ENCODE results near the gene BLMH. TPM values are rescaled to one million over a fixed set of nuclear protein-coding genes. Genes with fewer than 3 reads are reported as not detected.

BLMH gene
- total RNA-seq, 2 donors from 2014 or later, result 37.7 to 50.9 TPM

DNA sequence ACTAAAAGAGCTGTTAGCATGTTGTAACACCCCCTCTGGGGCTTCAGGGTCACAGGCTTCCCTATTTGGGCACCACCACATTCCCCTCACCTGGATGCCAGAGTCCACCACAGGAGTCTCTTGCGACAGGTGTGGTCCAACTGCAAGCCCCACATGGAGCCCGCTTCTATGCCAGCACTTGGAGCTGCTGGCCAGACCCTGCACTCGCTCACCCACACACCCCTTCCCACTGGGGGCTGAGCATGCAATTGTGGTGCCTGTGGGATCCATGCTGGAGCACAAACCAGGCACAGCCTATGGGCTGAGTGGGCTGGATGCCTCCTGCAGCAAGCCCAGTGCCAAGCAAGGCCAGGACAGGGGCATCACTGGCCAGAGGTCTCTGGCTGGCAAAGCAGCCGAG lies 6.0 kb upstream of the BLMH start:
- H3K4me3 Mint-ChIP-seq, result no peak overlapping the region
- H3K9me3 ChIP-seq (ENCODE audit: control insufficient read depth, low read length, poor library complexity, severe bottlenecking), result no peaks in the 10 kb centered on the region
- DNase-seq (no peak), ATAC-seq (no peak)
- H3K4me1 Mint-ChIP-seq, result peaks cover 2% of the 10 kb centered on the region
- H3K27me3 Mint-ChIP-seq, result no peaks in the 10 kb centered on the region
- H3K27ac Mint-ChIP-seq, result peak overlapping the region; percentile 29
- no peaks in the 10 kb centered on the region for H3K36me3 Mint-ChIP-seq (ENCODE audit: low read depth)

DNA sequence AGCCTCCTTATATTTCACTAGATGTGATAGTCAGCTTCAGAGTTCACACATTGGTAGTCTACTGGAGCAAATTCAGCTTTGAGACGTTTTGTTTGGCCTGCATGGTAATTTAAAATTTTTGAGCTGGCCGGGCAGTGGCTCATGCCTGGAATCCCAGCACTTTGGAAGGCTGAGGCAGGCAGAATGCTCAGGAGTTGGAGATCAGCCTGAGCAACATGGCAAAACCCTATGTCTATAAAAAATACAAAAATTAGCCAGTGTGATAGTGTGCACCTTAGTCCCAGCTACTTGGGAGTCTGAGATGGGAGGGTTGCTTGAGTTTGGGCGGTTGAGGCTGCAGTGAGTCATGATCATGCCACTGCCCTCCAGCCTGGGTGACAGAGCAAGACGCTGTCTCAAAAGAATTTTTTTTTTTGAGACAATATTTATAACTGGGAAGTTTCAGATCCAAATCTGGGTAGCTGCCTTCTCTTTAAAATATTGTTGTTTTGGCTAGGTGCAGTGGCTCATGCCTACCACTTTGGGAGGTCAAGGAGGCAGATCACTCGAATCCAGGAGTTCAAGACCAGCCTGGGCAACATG lies 4.8 kb upstream of the BLMH start:
- Mint-ChIP-seq H3K4me3 (no peak overlapping the region), H3K27ac (no peak overlapping the region)

DNA sequence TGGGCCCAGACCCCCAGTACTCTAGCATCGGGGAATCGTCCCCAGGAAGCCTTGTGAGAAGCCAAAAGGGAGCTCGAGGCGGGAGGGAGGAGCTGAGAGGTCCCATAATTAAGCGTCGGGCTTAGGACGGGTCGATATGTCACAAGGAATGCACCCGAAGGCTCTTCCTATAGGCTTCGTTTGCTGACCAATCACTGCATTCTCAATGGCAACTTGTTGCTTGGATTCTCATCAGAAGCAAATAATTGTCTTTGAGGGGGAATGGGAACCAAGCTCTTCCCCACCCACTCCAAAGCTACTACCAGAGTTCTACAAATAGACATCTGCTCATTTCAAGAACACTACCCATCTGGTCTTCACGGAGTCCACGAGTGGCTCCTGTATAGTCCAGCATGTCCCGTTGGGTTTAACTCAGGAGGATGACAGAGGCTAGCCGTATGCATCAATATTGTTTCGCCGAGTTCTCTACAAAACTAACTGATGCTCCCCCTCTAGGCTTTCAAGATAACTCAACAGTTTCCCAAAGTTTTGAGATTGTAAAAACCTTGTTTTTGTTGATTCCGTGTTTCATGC lies 628 bp upstream of the BLMH start:
- Mint-ChIP-seq H3K4me3 (no peak overlapping the region), H3K27me3 (no peaks in the 10 kb centered on the region), H3K36me3 (ENCODE audit: low read depth) (peaks cover 2% of the 10 kb centered on the region), H3K27ac (no peak overlapping the region), H3K4me1 (peaks cover 14% of the 10 kb centered on the region)
- DNase-seq, result no peak
- no peak for ATAC-seq
- no peaks in the 10 kb centered on the region for H3K9me3 ChIP-seq (ENCODE audit: control insufficient read depth, low read length, poor library complexity, severe bottlenecking)

More for the DNA sequence above, 4.8 kb upstream of the BLMH start:
- DNase-seq, result no peak
- H3K27me3 Mint-ChIP-seq, result no peaks in the 10 kb centered on the region
- H3K4me1 Mint-ChIP-seq, result peaks cover 2% of the 10 kb centered on the region
- no peak for ATAC-seq
- no peaks in the 10 kb centered on the region for H3K36me3 Mint-ChIP-seq (ENCODE audit: low read depth)
- no peaks in the 10 kb centered on the region for H3K9me3 ChIP-seq (ENCODE audit: control insufficient read depth, low read length, poor library complexity, severe bottlenecking)

DNA sequence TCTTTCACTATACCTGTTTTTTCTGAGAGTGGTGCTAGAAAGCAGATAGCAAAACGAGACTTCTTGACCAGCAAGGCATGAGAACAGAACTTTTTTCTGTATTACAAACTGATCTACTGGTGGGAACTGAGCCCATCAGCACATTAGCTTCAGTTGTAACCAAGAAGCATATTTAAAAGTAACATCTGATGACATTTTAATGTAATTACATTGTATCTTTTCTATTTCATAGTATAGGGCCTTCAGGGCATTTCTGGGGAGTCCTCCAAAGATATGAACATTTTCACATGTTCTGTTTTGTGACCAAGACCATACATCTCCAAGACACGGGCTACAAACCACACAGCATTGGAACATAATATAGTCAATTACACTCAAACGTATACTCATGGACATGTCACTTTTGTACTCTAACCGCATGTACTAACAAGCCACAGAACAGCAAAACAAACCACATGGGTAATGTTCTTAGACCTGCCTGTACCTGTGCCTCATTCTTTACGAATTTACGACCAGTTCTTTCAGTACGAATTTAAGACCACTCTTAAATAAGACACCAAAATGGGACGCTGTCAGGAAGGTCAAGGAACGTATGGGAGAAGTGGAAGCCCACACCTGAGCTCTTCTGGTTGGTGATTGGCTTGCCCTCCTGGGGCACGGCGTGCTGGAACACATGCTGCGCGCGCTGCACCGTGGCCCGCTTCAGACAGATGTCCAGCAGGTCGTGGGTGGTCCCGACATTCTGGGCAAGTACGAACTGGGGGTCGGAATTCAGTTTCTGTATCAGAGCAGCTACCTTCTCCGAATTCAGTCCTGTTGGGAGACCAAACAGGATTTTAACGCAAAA lies 825 bp downstream of the BLMH start:
- peak; percentile 41 for ATAC-seq
- Mint-ChIP-seq H3K4me1 (peaks cover 14% of the 10 kb centered on the region), H3K27me3 (no peaks in the 10 kb centered on the region), H3K27ac (peak overlapping the region; percentile 93), H3K36me3 (ENCODE audit: low read depth) (peaks cover 2% of the 10 kb centered on the region), H3K4me3 (no peak overlapping the region)
- H3K9me3 ChIP-seq (ENCODE audit: control insufficient read depth, low read length, poor library complexity, severe bottlenecking), result no peaks in the 10 kb centered on the region
- no peak for DNase-seq

GRCh38 chr17:30290077-30290476 lies 1.7 kb downstream of the BLMH start:
- Mint-ChIP-seq H3K27me3 (no peaks in the 10 kb centered on the region), H3K4me1 (peaks cover 14% of the 10 kb centered on the region), H3K36me3 (ENCODE audit: low read depth) (peaks cover 2% of the 10 kb centered on the region), H3K4me3 (no peak overlapping the region), H3K27ac (peak overlapping the region; percentile 93)
- DNase-seq (no peak), ATAC-seq (no peak)
- H3K9me3 ChIP-seq (ENCODE audit: control insufficient read depth, low read length, poor library complexity, severe bottlenecking), result no peaks in the 10 kb centered on the region

DNA sequence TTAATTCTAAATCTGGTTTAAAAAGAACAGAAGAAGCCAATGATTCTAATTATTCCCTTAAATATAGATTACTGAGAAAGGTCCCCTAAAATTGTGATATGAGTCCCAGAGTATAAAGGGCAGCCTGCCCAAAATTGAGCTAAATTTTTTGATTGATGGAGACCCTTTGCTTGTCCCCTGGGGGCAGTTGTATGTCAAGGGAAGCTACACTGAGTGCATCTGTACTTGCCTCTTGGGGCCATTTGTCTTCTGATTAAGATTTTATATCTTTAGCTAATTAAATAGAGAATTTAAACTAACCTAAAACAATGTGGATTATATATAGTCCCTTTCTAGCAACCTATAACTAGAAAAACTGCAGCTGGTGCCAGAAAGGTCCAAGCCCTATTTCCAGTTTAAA lies 12.6 kb downstream of the BLMH start:
- Mint-ChIP-seq H3K4me1 (peaks cover 17% of the 10 kb centered on the region), H3K36me3 (ENCODE audit: low read depth) (peaks cover 16% of the 10 kb centered on the region)
- no peak for ATAC-seq

DNA sequence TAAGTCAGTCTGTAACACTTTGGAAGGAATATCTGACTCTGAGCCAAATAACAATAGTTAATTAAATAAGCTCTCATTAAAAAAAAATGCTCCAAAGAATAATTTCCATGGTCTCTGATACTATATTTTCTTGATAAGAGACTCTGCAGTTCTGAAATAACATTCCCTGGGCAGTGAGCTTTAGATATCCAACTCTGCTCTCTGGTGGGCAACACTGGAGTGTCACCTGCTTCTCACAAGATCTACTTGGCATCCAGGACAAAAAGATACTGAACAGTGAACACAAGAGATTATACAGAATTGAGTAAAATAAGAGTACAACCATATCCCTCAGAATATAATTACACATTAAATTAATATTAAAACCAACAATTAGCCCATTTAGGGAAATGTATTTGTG lies 13.7 kb downstream of the BLMH start:
- no peaks in the 10 kb centered on the region for H3K27me3 Mint-ChIP-seq
- DNase-seq (no peak), ATAC-seq (no peak)
- H3K9me3 ChIP-seq (ENCODE audit: control insufficient read depth, low read length, poor library complexity, severe bottlenecking), result no peaks in the 10 kb centered on the region
- H3K4me3 Mint-ChIP-seq, result no peak overlapping the region
- H3K4me1 Mint-ChIP-seq, result peaks cover 17% of the 10 kb centered on the region
- H3K27ac Mint-ChIP-seq, result peak overlapping the region; percentile 14
- H3K36me3 Mint-ChIP-seq (ENCODE audit: low read depth), result peaks cover 16% of the 10 kb centered on the region

More for the DNA sequence above, 12.6 kb downstream of the BLMH start:
- Mint-ChIP-seq H3K27ac (peak overlapping the region; percentile 68), H3K27me3 (no peaks in the 10 kb centered on the region), H3K4me3 (no peak overlapping the region)
- no peak for DNase-seq
- no peaks in the 10 kb centered on the region for H3K9me3 ChIP-seq (ENCODE audit: control insufficient read depth, low read length, poor library complexity, severe bottlenecking)

DNA sequence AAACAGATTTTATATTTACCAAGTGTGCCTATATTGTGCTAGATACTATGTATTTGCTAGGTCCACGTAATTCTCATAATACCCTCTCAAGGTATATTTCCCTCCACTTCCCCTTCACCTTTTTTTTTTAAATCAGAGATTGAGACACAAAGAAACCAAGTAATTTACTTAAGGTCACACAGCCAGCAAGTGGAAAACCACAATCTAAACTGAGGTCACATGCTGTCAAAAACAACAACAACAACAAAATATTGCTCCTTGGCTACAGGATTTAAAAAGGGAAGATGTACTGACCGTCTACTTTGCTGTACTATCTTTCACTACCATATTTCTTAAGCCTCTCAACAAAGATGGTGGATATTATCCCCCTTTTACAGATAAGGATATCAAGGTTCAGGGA lies 15.8 kb downstream of the BLMH start:
- Mint-ChIP-seq H3K4me3 (no peak overlapping the region), H3K36me3 (ENCODE audit: low read depth) (peaks cover 16% of the 10 kb centered on the region), H3K4me1 (peaks cover 15% of the 10 kb centered on the region), H3K27me3 (no peaks in the 10 kb centered on the region), H3K27ac (peak overlapping the region; percentile 72)
- no peaks in the 10 kb centered on the region for H3K9me3 ChIP-seq (ENCODE audit: control insufficient read depth, low read length, poor library complexity, severe bottlenecking)
- no peak for DNase-seq
- ATAC-seq, result no peak

DNA sequence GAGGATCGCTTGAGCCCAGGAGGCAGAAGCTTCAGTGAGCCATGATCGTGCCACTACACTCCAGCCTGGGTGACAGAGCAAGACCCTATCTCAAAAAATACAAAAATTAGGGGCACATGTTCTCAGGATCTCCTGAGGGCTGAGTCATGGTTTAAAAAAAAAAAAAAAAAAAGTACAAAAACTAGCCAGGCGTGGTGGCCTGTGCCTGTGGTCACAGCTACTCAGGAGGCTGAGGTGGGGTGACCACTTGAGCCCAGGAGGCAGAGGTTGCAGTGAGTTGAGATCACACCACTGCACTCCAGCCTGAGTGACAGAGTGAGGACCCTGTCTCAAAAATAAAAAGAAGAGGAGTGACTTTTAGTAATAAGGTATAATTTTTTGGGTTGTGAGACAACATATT lies 16.9 kb downstream of the BLMH start:
- H3K27me3 Mint-ChIP-seq, result no peaks in the 10 kb centered on the region
- ATAC-seq (no peak), DNase-seq (no peak)
- H3K36me3 Mint-ChIP-seq (ENCODE audit: low read depth), result peaks cover 13% of the 10 kb centered on the region
- H3K27ac Mint-ChIP-seq, result no peak overlapping the region
- H3K4me1 Mint-ChIP-seq, result peaks cover 12% of the 10 kb centered on the region
- no peaks in the 10 kb centered on the region for H3K9me3 ChIP-seq (ENCODE audit: control insufficient read depth, low read length, poor library complexity, severe bottlenecking)
- H3K4me3 Mint-ChIP-seq, result no peak overlapping the region

GRCh38 chr17:30273373-30273772 lies 18.4 kb downstream of the BLMH start:
- no peak overlapping the region for H3K4me3 Mint-ChIP-seq
- ATAC-seq (no peak), DNase-seq (no peak)
- H3K36me3 Mint-ChIP-seq (ENCODE audit: low read depth), result peaks cover 13% of the 10 kb centered on the region
- no peaks in the 10 kb centered on the region for H3K9me3 ChIP-seq (ENCODE audit: control insufficient read depth, low read length, poor library complexity, severe bottlenecking)
- H3K27ac Mint-ChIP-seq, result peak overlapping the region; percentile 49
- peaks cover 8% of the 10 kb centered on the region for H3K4me1 Mint-ChIP-seq
- H3K27me3 Mint-ChIP-seq, result no peaks in the 10 kb centered on the region

DNA sequence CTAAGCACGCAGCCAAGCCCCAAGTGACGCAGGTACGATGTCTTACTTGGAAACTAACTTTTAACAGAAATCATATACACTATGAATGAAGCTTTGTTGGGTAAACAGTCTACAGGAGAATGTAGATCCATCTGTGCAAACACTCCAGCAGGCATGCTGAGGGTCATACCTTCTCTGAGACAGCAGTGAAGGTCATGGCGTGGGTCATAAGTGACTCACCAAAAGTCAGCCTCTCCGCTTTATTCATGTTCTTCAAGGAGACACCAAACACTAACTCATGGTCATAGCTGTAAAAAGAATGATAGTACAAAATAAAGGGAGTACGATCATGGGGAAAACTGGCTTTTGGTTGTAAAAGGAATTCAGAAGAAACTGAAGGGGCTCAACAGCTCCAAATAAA lies 20.6 kb downstream of the BLMH start:
- H3K9me3 ChIP-seq (ENCODE audit: control insufficient read depth, low read length, poor library complexity, severe bottlenecking), result no peaks in the 10 kb centered on the region
- Mint-ChIP-seq H3K27ac (no peak overlapping the region), H3K4me1 (peaks cover 9% of the 10 kb centered on the region), H3K4me3 (no peak overlapping the region), H3K36me3 (ENCODE audit: low read depth) (peaks cover 14% of the 10 kb centered on the region), H3K27me3 (no peaks in the 10 kb centered on the region)
- DNase-seq (no peak), ATAC-seq (no peak)

DNA sequence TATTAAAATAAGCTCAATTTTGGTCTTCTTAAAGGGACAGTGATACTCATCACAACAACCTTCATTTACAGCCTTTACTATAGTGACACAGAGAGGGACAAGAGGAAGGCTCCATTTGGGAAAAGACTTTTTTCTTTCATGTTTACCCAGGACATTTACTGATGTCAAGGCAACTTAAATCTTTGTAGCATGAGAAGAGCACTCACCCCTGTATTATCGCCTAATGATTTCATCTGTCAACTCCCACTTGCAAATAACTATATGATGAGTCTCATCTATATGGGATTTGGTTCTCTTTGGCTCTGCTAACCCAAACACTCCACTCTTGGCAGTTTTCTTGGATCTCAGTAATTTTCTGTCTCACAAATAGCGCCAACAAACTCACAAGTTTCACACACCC lies 24.1 kb downstream of the BLMH start:
- no peaks in the 10 kb centered on the region for H3K9me3 ChIP-seq (ENCODE audit: control insufficient read depth, low read length, poor library complexity, severe bottlenecking)
- Mint-ChIP-seq H3K27ac (no peak overlapping the region), H3K4me3 (no peak overlapping the region), H3K27me3 (no peaks in the 10 kb centered on the region), H3K4me1 (peaks cover 7% of the 10 kb centered on the region), H3K36me3 (ENCODE audit: low read depth) (peaks cover 11% of the 10 kb centered on the region)
- ATAC-seq (no peak), DNase-seq (no peak)

GRCh38 chr17:30263552-30264333 lies 28.0 kb downstream of the BLMH start:
- DNase-seq (no peak), ATAC-seq (no peak)
- Mint-ChIP-seq H3K27ac (peak overlapping the region; percentile 79), H3K36me3 (ENCODE audit: low read depth) (peaks cover 9% of the 10 kb centered on the region), H3K27me3 (no peaks in the 10 kb centered on the region), H3K4me3 (no peak overlapping the region), H3K4me1 (peaks cover 17% of the 10 kb centered on the region)
- no peaks in the 10 kb centered on the region for H3K9me3 ChIP-seq (ENCODE audit: control insufficient read depth, low read length, poor library complexity, severe bottlenecking)

Data from T-helper 17 cell (primary cell).